HG03064 (cell line): ENCODE results near the gene TXNL1.

ENCODE experiments used
- ATAC-seq: cut with Tn5 transposase; IDR thresholded peaks from one replicate; pipeline ENCODE4 v1.9.1; 2021; ENCODE audit warnings: low read depth; ENCODE audit not compliant: unreplicated experiment

TXNL1 gene

DNA sequence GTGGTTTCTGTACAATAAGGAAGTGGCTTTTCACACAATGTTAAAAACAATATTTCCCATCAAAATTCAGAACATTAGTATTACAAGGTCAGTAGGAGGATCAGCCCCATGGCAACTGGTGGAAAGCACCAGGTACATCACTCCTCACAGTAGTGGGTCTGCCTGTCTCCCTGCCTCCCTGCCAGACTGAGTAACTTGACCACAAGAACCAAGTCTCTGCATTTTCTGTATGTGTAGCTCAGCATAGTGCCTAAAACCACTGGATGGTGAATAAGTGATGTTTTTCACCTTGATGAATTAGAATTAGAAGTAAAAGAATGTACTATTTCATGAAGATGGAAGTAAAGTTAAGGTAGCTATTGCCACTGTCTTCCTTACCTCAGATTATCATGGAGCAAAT lies 8.7 kb upstream of the TXNL1 start:
- no peak for ATAC-seq

- no peak for ATAC-seq
Observed at GRCh38 chr18:56645415-56646016, 7.1 kb upstream of the TXNL1 start.

DNA sequence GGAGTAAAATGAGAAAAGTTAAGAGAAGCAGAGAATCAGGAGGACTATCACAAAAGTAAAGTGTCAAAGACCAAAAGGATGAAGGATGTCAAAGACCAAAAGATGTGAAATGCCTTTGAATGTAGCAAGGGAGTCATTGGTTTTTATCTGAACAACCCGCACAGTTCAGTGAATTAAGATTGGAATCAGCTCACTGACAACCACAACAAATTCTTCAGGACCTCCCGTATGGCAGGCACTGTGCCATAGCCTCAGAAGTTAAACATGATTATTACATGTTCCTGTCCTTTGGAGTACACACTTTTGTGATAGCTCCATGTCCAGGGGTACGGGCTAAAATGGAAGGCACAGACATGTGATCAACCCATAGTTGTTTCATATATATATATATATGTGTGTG lies 5.0 kb upstream of the TXNL1 start:
- no peak for ATAC-seq

DNA sequence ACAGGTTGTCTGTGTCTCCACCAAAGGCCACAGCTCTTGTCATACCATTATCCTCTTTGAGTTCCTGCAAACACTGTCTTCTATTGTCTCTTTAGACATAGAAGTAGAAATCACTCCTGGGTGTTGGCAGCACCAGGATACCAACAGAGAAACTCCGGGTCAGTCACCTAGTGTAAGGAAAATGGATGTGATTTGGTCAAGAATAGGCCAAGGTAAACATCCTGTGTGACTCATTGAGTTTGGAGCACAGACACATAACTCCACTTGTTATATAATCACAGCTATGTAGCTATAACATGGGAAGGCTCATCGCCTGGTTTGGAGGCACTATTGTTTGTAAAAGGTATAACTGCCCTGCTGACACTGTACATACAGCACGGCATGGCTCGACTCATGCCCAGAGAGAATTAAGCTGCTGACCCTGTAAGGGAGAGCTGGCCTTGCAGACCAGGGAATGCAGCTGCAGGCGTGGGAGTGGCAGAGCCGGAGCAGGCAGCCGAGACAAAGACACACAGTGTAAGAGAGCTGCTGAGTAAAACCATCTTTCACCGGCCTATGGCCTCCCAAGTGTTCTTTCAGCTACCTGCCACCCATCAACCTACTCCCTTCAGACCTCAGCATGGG lies 3.4 kb upstream of the TXNL1 start:
- ATAC-seq: no peak

DNA sequence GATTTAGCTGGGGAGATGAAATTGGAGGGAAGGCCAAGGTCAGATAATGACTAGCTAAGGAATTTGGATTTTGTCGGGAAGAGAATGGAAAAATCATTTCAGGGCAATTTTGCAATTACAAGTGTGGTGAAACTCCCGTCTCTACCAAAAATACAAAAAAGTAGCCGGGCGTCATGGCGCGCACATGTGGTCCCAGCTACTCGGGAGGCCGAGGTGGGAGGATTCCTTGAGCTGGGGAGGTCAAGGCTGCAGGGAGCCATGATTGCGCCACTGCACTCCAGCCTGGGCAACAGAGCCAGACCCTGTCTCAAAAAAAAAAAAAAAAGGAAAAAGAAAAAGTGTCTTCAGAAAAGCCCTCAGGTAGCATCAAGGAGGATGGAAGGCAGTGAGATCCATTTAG lies 1.2 kb upstream of the TXNL1 start:
- ATAC-seq: no peak

GRCh38 chr18:56639104-56639381 lies 651 bp upstream of the TXNL1 start:
- ATAC-seq: peak; percentile 10

DNA sequence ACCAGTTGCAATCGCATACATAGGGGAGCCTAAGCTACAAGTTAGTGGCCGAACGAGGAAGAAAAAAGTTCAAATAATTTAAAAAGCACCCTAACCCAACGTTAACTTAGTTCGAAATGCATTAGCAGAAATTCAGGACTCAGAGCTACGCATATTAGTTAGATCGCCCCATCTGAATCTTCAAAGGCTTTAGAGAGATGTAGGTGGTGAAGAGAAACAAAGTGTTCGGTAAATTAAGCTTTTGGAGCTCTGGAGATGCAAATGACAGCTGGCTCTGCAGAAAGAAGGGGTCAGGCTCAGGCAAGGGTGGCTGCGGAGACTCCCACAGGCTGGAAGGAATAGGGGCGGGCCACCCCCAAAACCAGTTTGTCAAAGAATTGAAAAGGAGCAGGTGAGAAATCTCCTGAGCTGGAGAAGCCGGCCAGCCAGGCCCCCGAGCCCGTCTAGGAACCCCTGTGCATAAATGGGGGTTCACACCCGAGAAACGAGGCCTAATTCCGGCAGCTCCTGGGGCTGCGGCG lies 621 bp downstream of the TXNL1 start:
- peak; percentile 0 for ATAC-seq

DNA sequence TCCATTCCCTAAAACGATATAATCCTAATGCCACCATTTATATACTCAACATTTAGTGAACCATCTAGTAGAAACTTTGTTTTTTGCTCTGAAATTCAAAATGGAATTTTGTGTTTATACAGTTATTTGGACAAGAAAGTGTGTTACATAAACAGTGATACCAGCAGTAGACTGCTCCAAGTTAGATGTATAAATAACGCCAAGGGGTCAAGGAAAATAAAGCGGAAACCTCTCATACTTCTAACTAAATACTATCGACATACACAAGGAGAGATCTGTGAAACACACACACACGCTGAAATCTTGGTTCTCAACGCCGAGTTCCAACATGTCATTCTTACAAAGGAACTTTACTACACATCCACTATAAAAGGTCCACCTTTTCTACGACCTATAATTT lies 1.2 kb downstream of the TXNL1 start:
- ATAC-seq: no peak

- no peak for ATAC-seq
Observed at GRCh38 chr18:56635007-56635406, 3.4 kb downstream of the TXNL1 start.

DNA sequence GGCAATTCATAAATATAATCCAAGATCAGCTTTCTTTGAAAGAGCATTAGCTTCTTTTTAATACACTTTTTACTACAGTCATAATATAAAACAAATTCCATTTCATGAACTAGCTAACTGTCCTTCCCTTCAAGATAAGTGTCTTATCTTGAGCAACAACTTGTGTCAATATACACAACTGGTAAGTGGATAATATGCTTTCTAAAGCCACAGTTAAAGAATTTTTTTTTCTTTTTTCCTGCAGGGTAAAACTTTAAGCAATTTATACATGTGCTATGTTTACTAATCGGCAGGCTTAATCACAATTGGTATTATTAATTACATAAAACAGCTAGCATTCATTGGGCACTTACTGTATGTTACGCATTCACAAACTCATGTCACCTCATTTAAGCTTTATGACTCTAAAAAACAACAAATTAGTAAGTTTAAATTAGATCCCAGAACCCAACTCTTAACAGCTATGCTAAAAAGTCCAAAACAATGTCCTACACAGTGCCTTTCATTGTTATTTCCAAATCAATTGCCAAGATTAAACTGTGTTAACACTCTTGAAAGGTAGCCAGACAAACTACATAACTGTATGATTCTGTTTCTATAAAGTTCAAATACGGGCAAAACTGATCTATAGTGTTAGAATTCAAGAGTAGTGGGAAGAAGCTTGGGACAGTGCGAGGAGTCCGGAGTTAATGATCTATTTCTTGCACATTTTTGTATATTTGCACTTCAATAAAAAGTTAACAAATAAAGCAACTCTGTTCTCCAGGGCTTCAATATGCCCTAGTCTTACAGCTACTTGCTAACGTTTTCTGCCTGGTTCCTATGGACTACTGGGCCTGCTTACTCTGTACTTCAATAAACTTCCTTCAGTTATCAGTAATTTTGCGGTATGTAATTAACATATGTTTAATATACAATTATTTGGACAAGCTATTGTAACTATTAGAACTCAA lies 6.0 kb downstream of the TXNL1 start:
- ATAC-seq: no peak

- ATAC-seq: no peak
Observed at GRCh38 chr18:56627991-56628390, 10.4 kb downstream of the TXNL1 start.

DNA sequence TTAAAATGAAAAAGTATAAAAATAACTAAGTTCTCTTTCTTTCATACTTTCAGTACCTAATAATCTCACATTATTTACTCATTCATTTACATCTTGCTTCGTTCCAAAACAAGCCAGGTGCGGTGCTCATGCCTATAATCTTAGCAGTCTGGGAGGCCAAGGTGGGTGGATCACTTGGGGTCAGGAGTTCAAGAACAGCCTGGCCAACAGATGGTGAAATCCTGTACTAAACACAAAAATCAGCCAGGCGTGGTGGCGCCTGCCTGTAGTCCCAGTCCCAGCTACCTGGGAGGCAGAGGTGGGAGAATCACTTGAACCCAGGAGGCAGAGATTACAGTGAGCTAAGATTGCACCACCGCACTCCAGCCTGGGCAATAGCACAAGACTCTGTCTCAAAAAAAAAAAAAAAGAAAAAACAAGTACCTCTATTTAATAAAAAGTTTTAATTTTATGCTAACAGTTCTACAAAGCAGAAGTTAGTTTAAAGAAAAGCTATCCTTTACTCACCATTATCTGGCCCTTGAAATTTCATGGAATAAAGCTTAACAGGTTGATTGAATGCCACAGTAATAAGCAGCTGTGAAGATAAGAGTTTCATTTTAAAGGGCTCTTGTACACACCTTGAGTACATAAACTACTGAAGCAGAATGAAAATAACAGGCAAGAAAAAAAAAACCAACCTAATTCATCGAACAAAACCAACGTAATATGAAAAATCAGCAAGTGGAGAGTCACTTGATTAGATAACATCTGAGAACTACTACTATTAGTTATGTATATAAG lies 22.5 kb downstream of the TXNL1 start:
- no peak for ATAC-seq

DNA sequence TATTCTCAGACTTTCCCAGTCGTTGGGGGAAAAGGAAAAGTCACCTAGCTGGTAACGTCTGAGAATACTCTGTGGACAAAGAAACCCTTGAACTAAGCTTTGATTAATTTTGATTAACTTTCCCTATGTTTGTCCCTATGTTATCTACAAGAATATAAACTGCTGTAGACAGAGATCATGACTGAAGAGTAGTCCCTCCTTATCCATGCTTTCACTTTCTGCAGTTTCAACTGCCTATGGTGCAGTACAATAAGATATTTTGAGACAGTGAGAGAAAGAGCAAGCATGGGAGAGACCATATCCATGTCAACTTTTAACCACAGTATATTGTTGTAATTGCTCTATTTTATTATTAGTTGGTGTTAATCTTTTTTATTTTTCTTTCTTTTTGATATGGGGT lies 31.8 kb downstream of the TXNL1 start:
- no peak for ATAC-seq

DNA sequence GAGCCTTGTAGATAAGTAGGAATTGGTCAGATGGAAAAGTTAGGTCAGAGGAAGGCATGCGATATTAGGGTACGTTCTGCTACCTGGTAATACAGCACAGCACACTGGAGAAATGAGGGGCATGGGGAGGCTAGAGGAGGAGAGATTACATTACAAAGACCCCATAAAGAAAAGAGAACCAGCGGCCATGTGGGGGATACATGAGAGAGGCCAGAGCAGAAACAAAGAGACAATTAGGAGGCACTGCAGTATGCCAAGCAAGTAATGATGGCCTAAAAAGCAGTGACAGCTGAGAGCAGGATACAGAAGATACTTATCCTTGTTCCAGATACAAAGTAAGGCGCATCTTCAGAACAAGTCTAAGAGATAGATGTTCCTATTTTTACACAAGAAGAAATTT lies 40.0 kb downstream of the TXNL1 start:
- no peak for ATAC-seq

- ATAC-seq: no peak
Observed at GRCh38 chr18:56593906-56594305, 44.5 kb downstream of the TXNL1 start.

DNA sequence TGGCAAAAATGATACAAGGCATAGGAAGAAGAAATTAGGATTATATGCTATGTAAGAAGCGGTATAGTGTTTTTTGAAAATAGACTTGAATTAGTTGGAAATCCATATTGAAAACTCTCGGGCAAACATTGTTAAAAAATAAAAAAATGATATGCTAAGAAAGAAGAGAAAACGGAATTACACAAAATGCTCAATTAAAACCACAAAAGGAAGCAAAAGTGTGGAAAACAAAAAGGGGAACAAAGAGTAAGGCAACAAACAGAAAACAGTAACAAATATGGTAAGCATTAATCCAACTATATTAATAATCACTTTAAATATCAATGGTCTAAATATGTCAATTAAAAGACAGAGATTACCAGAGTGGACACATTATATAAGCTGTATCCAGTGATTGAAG lies 58.4 kb downstream of the TXNL1 start:
- ATAC-seq: no peak

DNA sequence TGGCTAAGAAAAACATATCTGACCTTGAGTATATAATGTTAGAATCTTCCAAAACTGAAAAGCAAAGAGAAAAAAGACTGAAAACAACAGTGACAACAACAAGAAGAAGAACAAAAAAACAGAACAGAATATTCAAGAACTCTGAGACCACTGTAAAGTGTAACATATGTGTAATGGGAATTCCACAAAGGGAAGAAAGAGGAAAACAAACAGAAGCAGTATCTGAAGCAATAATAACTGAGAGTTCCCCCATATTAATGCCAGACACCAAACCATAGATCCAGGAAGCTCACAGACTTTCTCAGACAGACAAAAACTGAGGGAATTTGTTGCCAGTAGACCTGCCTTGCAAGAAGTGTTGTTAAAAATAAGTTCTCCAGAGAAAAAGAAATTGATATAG lies 58.9 kb downstream of the TXNL1 start:
- no peak for ATAC-seq

GRCh38 chr18:56576826-56577573 lies 61.4 kb downstream of the TXNL1 start:
- ATAC-seq: no peak

GRCh38 chr18:56575819-56576663 lies 62.4 kb downstream of the TXNL1 start:
- ATAC-seq: no peak
